HEK293 (cell line): ENCODE data around the gene UBA1.

ENCODE experiments used
- ATF2 ChIP-seq: fragments of 450-650 bp; formaldehyde crosslinking; IDR thresholded peaks from 2 replicates; pipeline ENCODE4 v1.5.1; 2016; ENCODE audit warnings: missing biosample characterization, missing genetic modification characterization, low read depth
- KLF10 ChIP-seq: fragments of 450-650 bp; IDR thresholded peaks from 2 replicates; pipeline ENCODE4 v1.5.1; 2018; ENCODE audit warnings: missing biosample characterization, mild to moderate bottlenecking, missing genetic modification characterization
- KLF16 ChIP-seq: fragments of 450-650 bp; formaldehyde crosslinking; IDR thresholded peaks from 2 replicates; pipeline ENCODE4 v1.5.1; 2017; ENCODE audit warnings: missing biosample characterization, missing genetic modification characterization
- KLF9 ChIP-seq: fragments of 450-650 bp; formaldehyde crosslinking; IDR thresholded peaks from 2 replicates; pipeline ENCODE4 v1.5.1; 2016; ENCODE audit warnings: missing biosample characterization, missing genetic modification characterization, low read depth
- PRDM4 ChIP-seq: fragments of 450-650 bp; formaldehyde crosslinking; IDR thresholded peaks from 2 replicates; pipeline ENCODE4 v1.5.1; 2017; ENCODE audit warnings: missing biosample characterization, missing genetic modification characterization
- YY2 ChIP-seq: fragments of 450-650 bp; formaldehyde crosslinking; IDR thresholded peaks from 2 replicates; pipeline ENCODE4 v1.5.1; 2016; ENCODE audit warnings: missing biosample characterization, missing genetic modification characterization
- ZBTB20 ChIP-seq: fragments of 450-650 bp; formaldehyde crosslinking; IDR thresholded peaks from 2 replicates; pipeline ENCODE4 v1.5.1; 2016; ENCODE audit warnings: missing biosample characterization, missing genetic modification characterization
- ZBTB48 ChIP-seq: fragments of 450-650 bp; formaldehyde crosslinking; IDR thresholded peaks from 2 replicates; pipeline ENCODE4 v1.5.1; 2016; ENCODE audit warnings: missing biosample characterization, missing genetic modification characterization
- ZBTB8A ChIP-seq: fragments of 450-650 bp; formaldehyde crosslinking; IDR thresholded peaks from 2 replicates; pipeline ENCODE4 v1.5.1; 2016; ENCODE audit warnings: missing biosample characterization, missing genetic modification characterization
- ZFP69B ChIP-seq: fragments of 450-650 bp; formaldehyde crosslinking; IDR thresholded peaks from 2 replicates; pipeline ENCODE4 v1.5.1; 2016; ENCODE audit warnings: missing biosample characterization, missing genetic modification characterization
- ZNF169 ChIP-seq: fragments of 450-650 bp; formaldehyde crosslinking; IDR thresholded peaks from 2 replicates; pipeline ENCODE4 v1.5.1; 2016; ENCODE audit warnings: missing biosample characterization, missing genetic modification characterization
- ZNF362 ChIP-seq: fragments of 450-650 bp; formaldehyde crosslinking; IDR thresholded peaks from 2 replicates; pipeline ENCODE4 v1.5.1; 2016; ENCODE audit warnings: missing biosample characterization, missing genetic modification characterization
- ZNF366 ChIP-seq: fragments of 450-650 bp; formaldehyde crosslinking; conservative IDR thresholded peaks from 2 replicates; pipeline ENCODE4 v1.5.1; 2016; ENCODE audit warnings: missing biosample characterization, missing genetic modification characterization
- ZNF404 ChIP-seq: fragments of 450-650 bp; formaldehyde crosslinking; IDR thresholded peaks from 2 replicates; pipeline ENCODE4 v1.5.1; 2017; ENCODE audit warnings: missing biosample characterization, missing genetic modification characterization
- ZNF518A ChIP-seq: fragments of 450-650 bp; formaldehyde crosslinking; conservative IDR thresholded peaks from 2 replicates; pipeline ENCODE4 v1.5.1; 2016; ENCODE audit warnings: low read depth, missing biosample characterization, missing genetic modification characterization
- ZNF561 ChIP-seq: fragments of 450-650 bp; IDR thresholded peaks from 2 replicates; pipeline ENCODE4 v1.5.1; 2018; ENCODE audit warnings: missing biosample characterization, missing genetic modification characterization, borderline replicate concordance
- ZNF580 ChIP-seq: fragments of 450-650 bp; formaldehyde crosslinking; IDR thresholded peaks from 2 replicates; pipeline ENCODE4 v1.5.1; 2016; ENCODE audit warnings: missing biosample characterization, missing genetic modification characterization
- ZNF692 ChIP-seq: fragments of 450-650 bp; formaldehyde crosslinking; IDR thresholded peaks from 2 replicates; pipeline ENCODE4 v1.5.1; 2016; ENCODE audit warnings: missing biosample characterization, missing genetic modification characterization
- ZNF76 ChIP-seq: fragments of 450-650 bp; formaldehyde crosslinking; IDR thresholded peaks from 2 replicates; pipeline ENCODE4; 2016; ENCODE audit warnings: low read depth, missing biosample characterization, missing genetic modification characterization, borderline replicate concordance
- ZSCAN18 ChIP-seq: fragments of 450-650 bp; formaldehyde crosslinking; IDR thresholded peaks from 2 replicates; pipeline ENCODE4 v1.5.1; 2016; ENCODE audit warnings: missing biosample characterization, missing genetic modification characterization
- ZSCAN4 ChIP-seq: fragments of 450-650 bp; formaldehyde crosslinking; IDR thresholded peaks from 2 replicates; pipeline ENCODE4 v1.5.1; 2017; ENCODE audit warnings: missing biosample characterization, missing genetic modification characterization
- ZXDB ChIP-seq: fragments of 450-650 bp; formaldehyde crosslinking; IDR thresholded peaks from 2 replicates; pipeline ENCODE4 v1.5.1; 2016; ENCODE audit warnings: missing biosample characterization, missing genetic modification characterization

Gene UBA1

GRCh38 chrX:47218280-47218919, 24.8 kb downstream of the UBA1 start, which contains the start of gene CDK16 (continued):
- TF ChIP-seq ZNF518A (tag by site-specific recombination) = peak; percentile 35; the same call in 1 of the 2 replicates
- TF ChIP-seq ZNF561 (tag by site-specific recombination) = peak; percentile 81
- TF ChIP-seq ATF2 (tag by site-specific recombination) = peak; percentile 22; the same call in 1 of the 2 replicates
- no peak for TF ChIP-seq ZBTB20 (tag by site-specific recombination)
- TF ChIP-seq ZBTB8A (tag by site-specific recombination) = peak; percentile 62
- TF ChIP-seq ZSCAN4 (tag by site-specific recombination) = 0 out of 2 replicates have a peak, but pooled peaks have one; percentile 37
- peak; percentile 82 for TF ChIP-seq ZFP69B
- peak; percentile 95 for TF ChIP-seq ZNF580 (tag by site-specific recombination)
- TF ChIP-seq YY2 (tag by site-specific recombination) = peak; percentile 78
- no peak for TF ChIP-seq ZNF404 (tag by site-specific recombination)
- no peak for TF ChIP-seq ZNF362 (tag by site-specific recombination)
- peak; percentile 86 for TF ChIP-seq ZNF692 (tag by site-specific recombination)
- peak; percentile 22; the same call in 1 of the 2 replicates for TF ChIP-seq KLF9 (tag by site-specific recombination)
- peak; percentile 77; the same call in 1 of the 2 replicates for TF ChIP-seq KLF16 (tag by site-specific recombination)
- no peak; the same call in 1 of the 2 replicates for TF ChIP-seq KLF10 (tag by site-specific recombination)
- TF ChIP-seq ZSCAN18 (tag by site-specific recombination) = no peak
- TF ChIP-seq ZXDB (tag by site-specific recombination) = peak; percentile 93
- peak; percentile 77 for TF ChIP-seq ZNF76 (tag by site-specific recombination)
- peak; percentile 66 for TF ChIP-seq PRDM4
- TF ChIP-seq ZBTB48 = 0 out of 2 replicates have a peak, but pooled peaks have one; percentile 15
- peak; percentile 84 for TF ChIP-seq ZNF366 (tag by site-specific recombination)
- no peak for TF ChIP-seq ZNF169 (tag by site-specific recombination)
